ENCODE data around the gene SP140. TPM values are rescaled to one million over a fixed set of nuclear protein-coding genes. Genes with fewer than 3 reads are reported as not detected.
"Not testable (repeated sequence)": the region's sequence is repeated elsewhere in the genome, so short reads cannot be mapped to it uniquely, and the experiment has no call there.

SP140 gene
- total RNA-seq, 1 donor from 2014 or later = 1.0 TPM

- DNase-seq (ENCODE audit: extremely low spot score, unreplicated experiment) = no peak
- Mint-ChIP-seq H3K27ac (ENCODE audit: unreplicated experiment) (no peak overlapping the region), H3K4me3 (ENCODE audit: unreplicated experiment) (no peak overlapping the region), H3K36me3 (ENCODE audit: unreplicated experiment) (no peaks in the 10 kb centered on the region), H3K4me1 (ENCODE audit: unreplicated experiment) (no peaks in the 10 kb centered on the region), H3K9me3 (ENCODE audit: unreplicated experiment) (peaks cover 19% of the 10 kb centered on the region), H3K27me3 (ENCODE audit: unreplicated experiment) (peaks cover 8% of the 10 kb centered on the region)
- no peak for TF ChIP-seq CTCF (IDR thresholded peaks at IDR 0.05)
These were observed 80.1 kb downstream of the SP140 start for GRCh38 chr2:230305416-230306275.

- Mint-ChIP-seq H3K9me3 (ENCODE audit: unreplicated experiment) (peaks cover 16% of the 10 kb centered on the region), H3K27me3 (ENCODE audit: unreplicated experiment) (peaks cover 3% of the 10 kb centered on the region), H3K36me3 (ENCODE audit: unreplicated experiment) (no peaks in the 10 kb centered on the region), H3K4me1 (ENCODE audit: unreplicated experiment) (no peaks in the 10 kb centered on the region), H3K4me3 (ENCODE audit: unreplicated experiment) (no peak overlapping the region), H3K27ac (ENCODE audit: unreplicated experiment) (no peak overlapping the region)
- TF ChIP-seq CTCF (IDR thresholded peaks at IDR 0.05) = no peak
- no peak for DNase-seq (ENCODE audit: extremely low spot score, unreplicated experiment)
These were observed 80.9 kb downstream of the SP140 start for GRCh38 chr2:230306474-230306873.

- Mint-ChIP-seq H3K27ac (ENCODE audit: unreplicated experiment) (no peak overlapping the region), H3K4me1 (ENCODE audit: unreplicated experiment) (no peaks in the 10 kb centered on the region), H3K27me3 (ENCODE audit: unreplicated experiment) (no peaks in the 10 kb centered on the region), H3K9me3 (ENCODE audit: unreplicated experiment) (peaks cover 16% of the 10 kb centered on the region), H3K4me3 (ENCODE audit: unreplicated experiment) (no peak overlapping the region), H3K36me3 (ENCODE audit: unreplicated experiment) (no peaks in the 10 kb centered on the region)
- TF ChIP-seq CTCF (IDR thresholded peaks at IDR 0.05) = no peak
- DNase-seq (ENCODE audit: extremely low spot score, unreplicated experiment) = no peak
These were observed 81.9 kb downstream of the SP140 start for GRCh38 chr2:230307485-230307884.

GRCh38 chr2:230308402-230309000, 83.0 kb downstream of the SP140 start:
- DNase-seq (ENCODE audit: extremely low spot score, unreplicated experiment) = no peak
- no peaks in the 10 kb centered on the region for H3K27me3 Mint-ChIP-seq (ENCODE audit: unreplicated experiment)

DNA sequence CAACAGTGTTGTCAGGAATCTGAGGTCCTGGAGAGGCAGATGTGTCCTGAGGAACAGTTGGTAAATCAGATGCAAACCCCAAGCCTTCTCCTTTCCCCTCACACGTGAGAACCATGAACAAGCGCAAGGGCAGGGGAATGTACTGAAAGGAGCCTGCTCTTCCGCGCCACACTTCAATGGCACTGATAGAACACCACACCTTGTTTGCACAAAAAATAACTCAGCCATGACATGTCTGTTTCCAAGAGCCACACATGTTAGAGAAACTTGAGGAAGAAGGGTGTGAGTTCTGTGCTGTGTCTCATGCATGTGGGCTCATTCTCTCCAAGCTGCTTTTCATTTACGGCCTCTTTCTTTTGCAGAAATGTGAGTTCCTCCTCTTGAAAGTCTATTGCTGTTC, 85.3 kb downstream of the SP140 start:
- H3K9me3 Mint-ChIP-seq (ENCODE audit: unreplicated experiment); H3K36me3 Mint-ChIP-seq (ENCODE audit: unreplicated experiment); H3K4me1 Mint-ChIP-seq (ENCODE audit: unreplicated experiment); H3K27ac Mint-ChIP-seq (ENCODE audit: unreplicated experiment); H3K27me3 Mint-ChIP-seq (ENCODE audit: unreplicated experiment); H3K4me3 Mint-ChIP-seq (ENCODE audit: unreplicated experiment); DNase-seq (ENCODE audit: extremely low spot score, unreplicated experiment): not testable (repeated sequence)

More at GRCh38 chr2:230308402-230309000, 83.0 kb downstream of the SP140 start:
- no peak overlapping the region for H3K4me3 Mint-ChIP-seq (ENCODE audit: unreplicated experiment)
- H3K9me3 Mint-ChIP-seq (ENCODE audit: unreplicated experiment) = peaks cover 9% of the 10 kb centered on the region
- no peak overlapping the region for H3K27ac Mint-ChIP-seq (ENCODE audit: unreplicated experiment)
- H3K4me1 Mint-ChIP-seq (ENCODE audit: unreplicated experiment) = no peaks in the 10 kb centered on the region
- TF ChIP-seq CTCF (IDR thresholded peaks at IDR 0.05) = no peak
- no peaks in the 10 kb centered on the region for H3K36me3 Mint-ChIP-seq (ENCODE audit: unreplicated experiment)

GRCh38 chr2:230311634-230312033, 86.1 kb downstream of the SP140 start:
- DNase-seq (ENCODE audit: extremely low spot score, unreplicated experiment); H3K9me3 Mint-ChIP-seq (ENCODE audit: unreplicated experiment); H3K36me3 Mint-ChIP-seq (ENCODE audit: unreplicated experiment); H3K4me3 Mint-ChIP-seq (ENCODE audit: unreplicated experiment); H3K4me1 Mint-ChIP-seq (ENCODE audit: unreplicated experiment); H3K27ac Mint-ChIP-seq (ENCODE audit: unreplicated experiment); H3K27me3 Mint-ChIP-seq (ENCODE audit: unreplicated experiment): not testable (repeated sequence)
